ENCODE data around the gene CLVS2. TPM values are rescaled to one million over a fixed set of nuclear protein-coding genes. Genes with fewer than 3 reads are reported as not detected.

CLVS2 gene
- polyA plus RNA-seq, 1 donor (not counting 4 experiments of a cell fraction or from before 2014, with no cell fraction given) = not detected

GRCh38 chr6:122962000-122962624, 33.9 kb upstream of the CLVS2 start:
- no peak overlapping the region for H3K4me3 ChIP-seq (ENCODE audit: control insufficient read depth in 2 of 3, extremely low read depth in 1 of 3, insufficient read depth in 2 of 3, low read depth in 1 of 3, low read length in 3 of 3)
- no peak for FAIRE-seq

GRCh38 chr6:122969999-122970533, 26.0 kb upstream of the CLVS2 start:
- dilution Hi-C loops (cut with MboI; ENCODE audit: extremely low pct_ligation_motif_present, low sequenced_read_pairs) = no loop called here
- TF ChIP-seq EZH2 (IDR thresholded peaks at IDR 0.05; ENCODE audit: low read length) (no peak), CTCF (optimal IDR thresholded peaks at IDR 0.05 in 1 of 3, IDR thresholded peaks at IDR 0.05 in 1 of 3, conservative IDR thresholded peaks at IDR 0.05 in 1 of 3; ENCODE audit: extremely low read depth in 1 of 3, insufficient read depth in 2 of 3, low read length in 3 of 3) (no peak)
- DNase-seq (ENCODE audit: low read depth, low spot score) (no peak), FAIRE-seq (no peak)
- H4K20me1 ChIP-seq (ENCODE audit: control insufficient read depth, extremely low read depth, insufficient read depth, low read length) = no peaks in the 10 kb centered on the region
- no peak overlapping the region for H3K27ac ChIP-seq (ENCODE audit: control insufficient read depth, insufficient read depth, low read length)
- H3K9ac ChIP-seq (ENCODE audit: control insufficient read depth, extremely low read depth, insufficient read depth, low read length) = no peak overlapping the region
- H3K4me3 ChIP-seq (ENCODE audit: control insufficient read depth in 2 of 3, extremely low read depth in 1 of 3, insufficient read depth in 2 of 3, low read depth in 1 of 3, low read length in 3 of 3) = no peak overlapping the region
- H3K36me3 ChIP-seq (ENCODE audit: control insufficient read depth in 2 of 2, extremely low read depth in 1 of 2, insufficient read depth in 2 of 2, low read length in 2 of 2) = no peaks in the 10 kb centered on the region
- H3K27me3 ChIP-seq (ENCODE audit: control insufficient read depth, extremely low read depth, insufficient read depth, low read length) = no peaks in the 10 kb centered on the region
- H3K9me3 ChIP-seq (ENCODE audit: control insufficient read depth, low read depth, low read length) = no peaks in the 10 kb centered on the region
- H3K4me2 ChIP-seq (ENCODE audit: control insufficient read depth, extremely low read depth, insufficient read depth, low read depth, low read length) = no peak overlapping the region
- H3K4me1 ChIP-seq (ENCODE audit: control insufficient read depth, extremely low read depth, insufficient read depth, low read length) = no peaks in the 10 kb centered on the region
- no peak overlapping the region for H2AFZ ChIP-seq (ENCODE audit: control insufficient read depth, low read length)
- no peaks in the 10 kb centered on the region for H3K9me1 ChIP-seq (ENCODE audit: control insufficient read depth, extremely low read depth, insufficient read depth, low read length)
- no peaks in the 10 kb centered on the region for H3K79me2 ChIP-seq (ENCODE audit: control insufficient read depth, insufficient read depth, low read length)

More at GRCh38 chr6:122962000-122962624, 33.9 kb upstream of the CLVS2 start:
- H2AFZ ChIP-seq (ENCODE audit: control insufficient read depth, low read length) = no peak overlapping the region
- no peaks in the 10 kb centered on the region for H3K9me3 ChIP-seq (ENCODE audit: control insufficient read depth, low read depth, low read length)
- H3K36me3 ChIP-seq (ENCODE audit: control insufficient read depth in 2 of 2, extremely low read depth in 1 of 2, insufficient read depth in 2 of 2, low read length in 2 of 2) = no peaks in the 10 kb centered on the region
- H3K9ac ChIP-seq (ENCODE audit: control insufficient read depth, extremely low read depth, insufficient read depth, low read length) = no peak overlapping the region
- H3K4me2 ChIP-seq (ENCODE audit: control insufficient read depth, extremely low read depth, insufficient read depth, low read depth, low read length) = no peak overlapping the region
- DNase-seq (ENCODE audit: low read depth, low spot score) = no peak
- H3K79me2 ChIP-seq (ENCODE audit: control insufficient read depth, insufficient read depth, low read length) = no peaks in the 10 kb centered on the region
- H4K20me1 ChIP-seq (ENCODE audit: control insufficient read depth, extremely low read depth, insufficient read depth, low read length) = no peaks in the 10 kb centered on the region
- dilution Hi-C loops (cut with MboI; ENCODE audit: extremely low pct_ligation_motif_present, low sequenced_read_pairs) = no loop called here
- no peaks in the 10 kb centered on the region for H3K4me1 ChIP-seq (ENCODE audit: control insufficient read depth, extremely low read depth, insufficient read depth, low read length)
- H3K27ac ChIP-seq (ENCODE audit: control insufficient read depth, insufficient read depth, low read length) = no peak overlapping the region
- no peaks in the 10 kb centered on the region for H3K9me1 ChIP-seq (ENCODE audit: control insufficient read depth, extremely low read depth, insufficient read depth, low read length)
- no peak for TF ChIP-seq EZH2 (IDR thresholded peaks at IDR 0.05; ENCODE audit: low read length)
- TF ChIP-seq CTCF (optimal IDR thresholded peaks at IDR 0.05 in 1 of 3, IDR thresholded peaks at IDR 0.05 in 1 of 3, conservative IDR thresholded peaks at IDR 0.05 in 1 of 3; ENCODE audit: extremely low read depth in 1 of 3, insufficient read depth in 2 of 3, low read length in 3 of 3) = no peak
- H3K27me3 ChIP-seq (ENCODE audit: control insufficient read depth, extremely low read depth, insufficient read depth, low read length) = no peaks in the 10 kb centered on the region

Data from keratinocyte (primary cell).